ENCODE data around the gene ITPRIPL1. TPM values are rescaled to one million over a fixed set of nuclear protein-coding genes. Genes with fewer than 3 reads are reported as not detected.

Gene ITPRIPL1
- total RNA-seq, 2 donors from 2014 or later, result 6.6 to 9.9 TPM

DNA sequence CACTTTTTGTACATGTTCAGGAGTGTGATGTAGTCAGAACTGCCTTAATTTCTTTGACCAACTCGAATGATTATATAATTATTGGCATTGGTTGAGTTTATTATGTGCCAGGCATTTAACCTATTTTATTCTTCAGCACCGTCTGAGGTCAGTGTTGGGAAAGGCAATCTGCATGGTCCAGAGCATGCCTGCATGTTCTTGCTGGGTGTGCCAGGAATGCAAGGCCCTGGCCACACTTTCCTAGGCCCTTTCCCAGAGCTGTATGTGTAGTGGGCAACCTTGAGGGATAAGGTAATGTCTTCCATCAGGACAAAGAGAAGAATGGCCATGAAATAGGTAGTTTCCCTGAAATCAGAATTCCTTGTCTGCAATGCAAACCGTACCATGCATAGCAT, 10.1 kb upstream of the ITPRIPL1 start:
- H3K27me3 Mint-ChIP-seq, result no peaks in the 10 kb centered on the region
- no peak for DNase-seq
- peaks cover 2% of the 10 kb centered on the region for H3K36me3 Mint-ChIP-seq (ENCODE audit: low read depth)
- H3K4me3 Mint-ChIP-seq, result no peak overlapping the region
- H3K4me1 Mint-ChIP-seq, result peaks cover 34% of the 10 kb centered on the region
- ATAC-seq, result no peak
- no peaks in the 10 kb centered on the region for H3K9me3 ChIP-seq (ENCODE audit: control insufficient read depth, low read length, poor library complexity, severe bottlenecking)
- peak overlapping the region; percentile 69 for H3K27ac Mint-ChIP-seq

DNA sequence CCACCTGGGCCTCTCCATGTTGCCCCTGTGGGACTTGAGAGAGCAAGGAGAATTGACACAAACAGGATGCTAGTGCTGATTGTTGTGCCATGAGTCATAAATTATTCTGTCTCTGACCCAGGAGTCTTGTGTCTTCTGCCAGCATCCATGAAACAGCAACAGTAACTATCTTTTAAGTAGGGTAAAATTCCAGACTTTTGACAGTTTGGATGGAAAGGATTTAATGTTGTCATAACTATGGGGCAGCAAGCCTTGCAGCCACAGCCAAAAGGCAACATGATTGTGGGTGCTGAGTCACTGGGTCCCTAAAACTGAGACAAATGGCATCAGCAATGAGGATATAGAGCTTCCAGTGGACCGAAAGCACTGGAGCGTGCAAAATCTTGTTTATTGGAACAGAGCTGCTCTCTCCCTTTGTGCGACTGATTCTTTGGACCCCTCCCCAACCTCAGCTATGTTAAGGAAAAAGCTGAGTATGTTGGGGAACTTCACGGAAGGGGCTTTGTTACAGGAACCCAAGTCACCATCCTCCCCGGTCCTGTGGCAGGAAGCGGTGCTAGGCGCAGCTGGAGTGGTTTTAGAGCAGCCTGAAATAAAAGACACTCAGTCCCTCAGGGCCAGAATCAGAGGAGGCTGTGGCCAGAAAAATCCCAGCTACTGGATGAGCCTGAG, 9.6 kb upstream of the ITPRIPL1 start:
- H3K9me3 ChIP-seq (ENCODE audit: control insufficient read depth, low read length, poor library complexity, severe bottlenecking), result no peaks in the 10 kb centered on the region
- peak overlapping the region; percentile 76 for H3K4me3 Mint-ChIP-seq
- peak overlapping the region; percentile 69 for H3K27ac Mint-ChIP-seq
- peak; percentile 77 for ATAC-seq
- H3K36me3 Mint-ChIP-seq (ENCODE audit: low read depth), result peaks cover 2% of the 10 kb centered on the region
- no peak for DNase-seq
- no peaks in the 10 kb centered on the region for H3K27me3 Mint-ChIP-seq
- peaks cover 34% of the 10 kb centered on the region for H3K4me1 Mint-ChIP-seq

DNA sequence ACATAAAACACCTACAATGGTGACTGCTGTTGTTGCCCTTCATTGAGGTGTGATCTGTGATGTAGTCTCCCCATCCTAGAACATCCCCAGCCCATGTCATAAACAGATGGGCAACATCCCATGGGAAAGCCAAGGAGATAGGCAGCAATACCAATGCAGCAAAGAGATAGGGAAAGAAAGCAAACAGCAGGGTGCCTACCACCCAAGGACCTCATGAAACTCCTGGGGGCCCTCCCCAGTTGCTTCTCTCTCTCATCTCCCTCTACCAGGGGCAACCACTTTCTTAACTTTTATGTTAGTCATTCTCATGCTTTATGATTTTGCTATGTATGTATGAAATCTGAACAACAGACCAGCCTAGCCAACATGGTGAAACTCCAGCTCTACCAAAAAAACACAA, 8.1 kb upstream of the ITPRIPL1 start:
- H3K4me3 Mint-ChIP-seq, result peak overlapping the region; percentile 28

DNA sequence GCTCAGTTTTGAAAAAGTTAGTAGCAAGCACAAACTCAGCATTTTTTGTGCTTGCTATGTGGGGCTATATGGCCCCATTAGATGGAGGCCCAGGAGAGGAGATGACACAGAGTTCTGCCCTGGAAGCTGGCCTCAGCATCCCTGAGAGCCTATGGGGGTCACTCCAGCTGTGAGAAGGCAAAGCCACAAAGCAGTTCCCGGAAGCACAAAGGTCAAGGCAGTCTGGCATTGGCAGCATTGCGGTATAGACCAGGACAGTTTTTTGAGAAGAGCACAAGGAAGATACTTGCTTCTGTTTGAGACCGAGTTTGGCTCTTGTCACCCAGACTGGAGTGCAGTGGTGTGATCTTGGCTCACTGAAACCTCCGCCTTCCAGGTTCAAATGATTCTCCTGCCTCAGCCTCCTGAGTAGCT, 7.5 kb upstream of the ITPRIPL1 start:
- H3K27ac Mint-ChIP-seq, result no peak overlapping the region
- DNase-seq (no peak), ATAC-seq (no peak)
- H3K4me1 Mint-ChIP-seq, result peaks cover 35% of the 10 kb centered on the region
- no peaks in the 10 kb centered on the region for H3K27me3 Mint-ChIP-seq
- no peaks in the 10 kb centered on the region for H3K9me3 ChIP-seq (ENCODE audit: control insufficient read depth, low read length, poor library complexity, severe bottlenecking)
- peaks cover 2% of the 10 kb centered on the region for H3K36me3 Mint-ChIP-seq (ENCODE audit: low read depth)
- H3K4me3 Mint-ChIP-seq, result no peak overlapping the region

More for the DNA sequence above, 8.1 kb upstream of the ITPRIPL1 start:
- ATAC-seq, result no peak
- Mint-ChIP-seq H3K27me3 (no peaks in the 10 kb centered on the region), H3K4me1 (peaks cover 38% of the 10 kb centered on the region), H3K36me3 (ENCODE audit: low read depth) (peaks cover 2% of the 10 kb centered on the region), H3K27ac (peak overlapping the region; percentile 69)
- DNase-seq, result no peak
- H3K9me3 ChIP-seq (ENCODE audit: control insufficient read depth, low read length, poor library complexity, severe bottlenecking), result no peaks in the 10 kb centered on the region

DNA sequence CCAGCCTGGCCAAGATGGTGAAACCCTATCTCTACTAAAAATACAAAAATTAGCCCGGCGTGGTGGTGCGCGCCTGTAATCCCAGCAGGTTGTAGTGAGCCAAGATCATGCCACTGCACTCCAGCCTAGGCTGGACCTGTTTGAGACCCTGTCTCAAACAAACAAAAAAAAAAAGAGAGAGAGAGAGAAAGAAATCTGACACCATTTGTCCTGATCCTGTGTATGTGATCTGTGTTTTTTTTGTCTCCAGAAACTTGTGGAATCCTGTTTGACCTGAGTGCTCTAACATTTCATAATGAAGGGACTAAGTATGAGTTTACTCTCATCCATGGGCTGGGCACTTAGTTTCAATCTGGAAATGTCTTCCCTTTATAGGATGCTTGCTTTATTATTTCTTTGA, 6.4 kb upstream of the ITPRIPL1 start:
- peak overlapping the region; percentile 55 for H3K4me3 Mint-ChIP-seq

DNA sequence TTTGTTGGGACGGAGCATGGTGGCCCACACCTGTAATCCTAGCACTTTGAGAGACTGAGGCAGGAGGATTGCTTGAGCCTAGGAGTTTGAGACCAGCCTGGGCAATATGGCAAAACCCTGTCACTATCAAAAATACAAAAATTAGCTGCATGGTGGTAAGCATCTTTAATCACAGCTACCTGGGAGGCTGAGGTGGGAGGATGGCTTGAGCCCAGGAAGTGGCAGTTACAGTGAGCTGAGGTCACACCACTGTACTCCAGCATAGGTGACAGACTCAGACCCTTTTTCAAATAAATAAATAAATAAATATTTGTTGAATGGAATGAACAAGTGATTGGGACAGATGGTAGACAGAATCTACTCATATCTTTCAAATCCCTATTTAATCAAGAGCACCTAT, 5.7 kb upstream of the ITPRIPL1 start:
- H3K27ac Mint-ChIP-seq, result peak overlapping the region; percentile 60
- DNase-seq, result no peak
- H3K4me1 Mint-ChIP-seq, result peaks cover 42% of the 10 kb centered on the region
- H3K36me3 Mint-ChIP-seq (ENCODE audit: low read depth), result peaks cover 2% of the 10 kb centered on the region
- H3K4me3 Mint-ChIP-seq, result peak overlapping the region; percentile 55
- H3K9me3 ChIP-seq (ENCODE audit: control insufficient read depth, low read length, poor library complexity, severe bottlenecking), result no peaks in the 10 kb centered on the region
- H3K27me3 Mint-ChIP-seq, result no peaks in the 10 kb centered on the region
- ATAC-seq, result no peak

More for the DNA sequence above, 6.4 kb upstream of the ITPRIPL1 start:
- no peaks in the 10 kb centered on the region for H3K27me3 Mint-ChIP-seq
- H3K36me3 Mint-ChIP-seq (ENCODE audit: low read depth), result peaks cover 2% of the 10 kb centered on the region
- H3K9me3 ChIP-seq (ENCODE audit: control insufficient read depth, low read length, poor library complexity, severe bottlenecking), result no peaks in the 10 kb centered on the region
- ATAC-seq (no peak), DNase-seq (no peak)
- H3K4me1 Mint-ChIP-seq, result peaks cover 41% of the 10 kb centered on the region
- H3K27ac Mint-ChIP-seq, result peak overlapping the region; percentile 60

DNA sequence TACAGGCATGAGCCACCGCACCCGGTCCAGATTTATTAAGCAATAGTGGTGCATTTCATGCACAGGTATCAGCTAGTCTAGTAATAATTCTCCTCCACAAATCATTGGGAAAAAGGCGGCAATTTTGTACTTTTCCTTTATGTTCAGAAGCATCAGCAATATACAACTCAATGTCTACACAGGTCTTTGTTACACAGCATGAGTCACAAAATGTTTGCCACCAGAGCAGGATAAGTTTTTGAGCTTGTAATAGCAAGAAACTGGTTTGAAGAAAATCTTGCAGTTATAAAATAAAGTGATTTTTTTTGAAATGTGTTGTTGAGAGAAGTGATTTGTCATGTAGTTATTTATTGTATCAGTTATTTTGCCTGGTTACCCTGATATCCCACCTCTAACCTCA, 4.8 kb upstream of the ITPRIPL1 start:
- H3K9me3 ChIP-seq (ENCODE audit: control insufficient read depth, low read length, poor library complexity, severe bottlenecking), result no peaks in the 10 kb centered on the region
- DNase-seq (no peak), ATAC-seq (no peak)
- no peaks in the 10 kb centered on the region for H3K27me3 Mint-ChIP-seq
- peaks cover 2% of the 10 kb centered on the region for H3K36me3 Mint-ChIP-seq (ENCODE audit: low read depth)
- peak overlapping the region; percentile 92 for H3K27ac Mint-ChIP-seq
- H3K4me3 Mint-ChIP-seq, result peak overlapping the region; percentile 96
- peaks cover 42% of the 10 kb centered on the region for H3K4me1 Mint-ChIP-seq

DNA sequence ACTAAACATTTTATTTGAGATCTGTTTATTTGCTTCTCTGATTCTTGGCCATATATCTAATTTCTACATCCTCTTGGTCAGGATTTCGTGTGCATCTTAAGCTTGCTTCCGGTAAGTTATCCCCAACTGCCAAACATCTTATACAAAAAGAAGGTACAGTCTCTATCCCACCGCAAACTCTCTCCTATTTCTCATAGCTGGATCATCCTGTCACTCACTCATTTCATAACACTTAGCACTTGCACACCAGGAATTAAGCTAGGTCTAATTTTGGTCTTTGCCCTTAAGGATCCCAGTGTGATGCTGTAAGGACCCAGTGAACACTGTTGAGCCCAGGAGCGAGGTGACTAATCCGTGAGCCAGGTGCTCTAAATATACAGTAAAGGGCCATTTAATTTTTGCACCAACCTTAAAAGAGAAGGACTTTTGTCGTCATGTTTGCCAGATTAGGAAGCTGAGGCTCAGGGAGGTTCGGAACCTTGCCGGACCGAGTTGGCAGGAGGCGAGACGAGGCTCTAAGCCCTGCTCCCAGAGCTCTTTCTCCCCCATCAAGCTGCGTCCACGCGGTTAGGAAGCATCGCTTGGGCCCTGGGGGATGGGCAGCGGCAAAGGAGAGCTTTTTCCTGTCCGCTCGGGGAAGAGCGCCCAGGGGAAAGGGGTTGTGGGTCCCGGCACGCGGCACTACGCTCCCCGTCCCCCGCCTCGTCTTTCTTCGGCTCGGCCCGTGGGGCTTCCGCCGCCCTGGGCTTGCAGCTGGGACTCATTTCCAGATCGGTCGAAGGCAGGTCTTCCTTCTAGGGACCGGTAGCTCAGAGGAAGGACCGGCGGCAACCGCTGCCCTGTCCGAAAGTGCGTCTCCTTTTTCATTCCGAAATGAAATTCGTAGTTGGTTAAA, 4.1 kb upstream of the ITPRIPL1 start:
- Mint-ChIP-seq H3K27me3 (no peaks in the 10 kb centered on the region), H3K4me3 (peak overlapping the region; percentile 96), H3K36me3 (ENCODE audit: low read depth) (peaks cover 5% of the 10 kb centered on the region), H3K27ac (peak overlapping the region; percentile 92), H3K4me1 (peaks cover 42% of the 10 kb centered on the region)
- DNase-seq (peak in 1 of 3 donors; percentile 18), ATAC-seq (peak; percentile 15)
- no peaks in the 10 kb centered on the region for H3K9me3 ChIP-seq (ENCODE audit: control insufficient read depth, low read length, poor library complexity, severe bottlenecking)

DNA sequence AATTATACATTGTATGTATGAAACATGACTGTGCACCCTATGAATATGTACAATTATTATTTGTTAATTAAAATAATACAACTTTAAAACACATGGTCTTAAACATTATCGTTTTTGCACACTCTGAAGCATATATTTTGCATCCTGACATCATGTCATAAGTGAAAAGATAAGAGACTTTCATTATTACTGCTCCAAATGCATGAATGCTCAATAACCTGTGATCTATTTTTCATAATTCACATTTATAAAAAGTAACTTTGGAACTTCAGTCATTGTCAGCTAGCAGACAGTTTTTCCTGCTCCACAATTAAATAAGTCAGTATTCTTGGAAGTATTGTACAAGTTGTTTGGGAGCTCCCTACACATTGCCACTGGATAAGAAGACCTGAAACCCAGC, 1.3 kb upstream of the ITPRIPL1 start:
- Mint-ChIP-seq H3K27ac (no peak overlapping the region), H3K36me3 (ENCODE audit: low read depth) (peaks cover 5% of the 10 kb centered on the region), H3K27me3 (no peaks in the 10 kb centered on the region), H3K4me3 (no peak overlapping the region), H3K4me1 (peaks cover 50% of the 10 kb centered on the region)
- ATAC-seq (no peak), DNase-seq (no peak)
- no peaks in the 10 kb centered on the region for H3K9me3 ChIP-seq (ENCODE audit: control insufficient read depth, low read length, poor library complexity, severe bottlenecking)

DNA sequence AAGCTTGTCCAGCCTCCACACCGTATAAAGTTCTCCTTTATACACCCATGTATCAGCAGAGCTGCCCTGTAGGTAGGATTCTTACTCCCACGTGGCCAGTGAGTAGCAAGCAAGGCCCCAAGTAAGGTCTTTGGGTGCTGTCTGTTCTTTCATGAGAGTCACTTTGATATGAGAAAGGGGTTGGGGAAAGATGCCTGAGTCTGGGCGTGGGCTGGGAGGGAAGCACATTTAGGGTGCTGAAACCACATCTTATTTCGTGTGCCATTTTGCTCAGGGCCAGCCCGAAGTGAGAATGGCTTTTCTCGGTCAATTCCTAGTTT, 436 bp upstream of the ITPRIPL1 start:
- peaks cover 44% of the 10 kb centered on the region for H3K4me1 Mint-ChIP-seq
- H3K36me3 Mint-ChIP-seq (ENCODE audit: low read depth), result peaks cover 5% of the 10 kb centered on the region
- no peaks in the 10 kb centered on the region for H3K27me3 Mint-ChIP-seq
- H3K27ac Mint-ChIP-seq, result peak overlapping the region; percentile 90
- H3K4me3 Mint-ChIP-seq, result peak overlapping the region; percentile 96
- ATAC-seq, result no peak
- H3K9me3 ChIP-seq (ENCODE audit: control insufficient read depth, low read length, poor library complexity, severe bottlenecking), result no peaks in the 10 kb centered on the region
- no peak for DNase-seq

DNA sequence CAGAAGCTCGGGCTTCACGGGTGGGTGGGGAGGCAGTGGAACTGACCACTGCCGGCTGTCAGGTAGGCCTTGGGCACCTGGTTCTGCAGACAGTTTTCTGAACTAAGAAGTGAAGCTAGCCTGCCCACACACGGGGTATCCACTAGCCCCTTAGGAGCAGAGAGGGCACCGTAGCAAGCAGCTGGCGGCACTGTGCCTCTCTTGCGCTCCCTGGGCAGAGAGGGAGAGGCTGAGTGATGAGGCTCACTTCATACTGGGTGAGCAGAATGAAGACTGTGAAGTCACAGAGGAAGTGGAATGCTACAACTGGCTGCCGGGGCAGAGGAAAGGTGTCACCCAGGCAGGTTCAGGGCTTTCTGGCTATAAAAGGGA, 753 bp downstream of the ITPRIPL1 start:
- no peaks in the 10 kb centered on the region for H3K9me3 ChIP-seq (ENCODE audit: control insufficient read depth, low read length, poor library complexity, severe bottlenecking)
- Mint-ChIP-seq H3K27ac (peak overlapping the region; percentile 90), H3K36me3 (ENCODE audit: low read depth) (peaks cover 5% of the 10 kb centered on the region), H3K27me3 (no peaks in the 10 kb centered on the region), H3K4me3 (peak overlapping the region; percentile 96), H3K4me1 (peaks cover 36% of the 10 kb centered on the region)
- DNase-seq, result peak in 2 of 3 donors; percentile 28 to 40
- peak; percentile 67 for ATAC-seq

DNA sequence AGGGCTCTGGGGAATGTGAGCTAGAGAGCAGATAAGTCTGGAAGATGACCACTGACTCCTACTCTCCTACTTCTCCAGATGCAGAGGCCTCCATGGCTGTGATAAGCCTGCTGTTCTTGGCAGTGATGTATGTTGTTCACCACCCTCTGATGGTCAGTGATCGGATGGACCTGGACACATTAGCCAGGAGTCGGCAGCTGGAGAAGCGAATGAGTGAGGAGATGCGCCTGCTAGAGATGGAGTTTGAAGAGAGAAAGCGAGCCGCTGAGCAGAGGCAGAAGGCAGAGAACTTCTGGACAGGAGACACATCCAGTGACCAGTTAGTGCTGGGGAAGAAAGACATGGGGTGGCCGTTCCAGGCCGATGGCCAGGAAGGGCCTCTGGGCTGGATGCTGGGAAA, 1.4 kb downstream of the ITPRIPL1 start:
- no peak for ATAC-seq
- H3K4me1 Mint-ChIP-seq, result peaks cover 36% of the 10 kb centered on the region
- peak overlapping the region; percentile 90 for H3K27ac Mint-ChIP-seq
- H3K27me3 Mint-ChIP-seq, result no peaks in the 10 kb centered on the region
- H3K36me3 Mint-ChIP-seq (ENCODE audit: low read depth), result peaks cover 5% of the 10 kb centered on the region
- H3K4me3 Mint-ChIP-seq, result no peak overlapping the region
- no peak for DNase-seq
- H3K9me3 ChIP-seq (ENCODE audit: control insufficient read depth, low read length, poor library complexity, severe bottlenecking), result no peaks in the 10 kb centered on the region

DNA sequence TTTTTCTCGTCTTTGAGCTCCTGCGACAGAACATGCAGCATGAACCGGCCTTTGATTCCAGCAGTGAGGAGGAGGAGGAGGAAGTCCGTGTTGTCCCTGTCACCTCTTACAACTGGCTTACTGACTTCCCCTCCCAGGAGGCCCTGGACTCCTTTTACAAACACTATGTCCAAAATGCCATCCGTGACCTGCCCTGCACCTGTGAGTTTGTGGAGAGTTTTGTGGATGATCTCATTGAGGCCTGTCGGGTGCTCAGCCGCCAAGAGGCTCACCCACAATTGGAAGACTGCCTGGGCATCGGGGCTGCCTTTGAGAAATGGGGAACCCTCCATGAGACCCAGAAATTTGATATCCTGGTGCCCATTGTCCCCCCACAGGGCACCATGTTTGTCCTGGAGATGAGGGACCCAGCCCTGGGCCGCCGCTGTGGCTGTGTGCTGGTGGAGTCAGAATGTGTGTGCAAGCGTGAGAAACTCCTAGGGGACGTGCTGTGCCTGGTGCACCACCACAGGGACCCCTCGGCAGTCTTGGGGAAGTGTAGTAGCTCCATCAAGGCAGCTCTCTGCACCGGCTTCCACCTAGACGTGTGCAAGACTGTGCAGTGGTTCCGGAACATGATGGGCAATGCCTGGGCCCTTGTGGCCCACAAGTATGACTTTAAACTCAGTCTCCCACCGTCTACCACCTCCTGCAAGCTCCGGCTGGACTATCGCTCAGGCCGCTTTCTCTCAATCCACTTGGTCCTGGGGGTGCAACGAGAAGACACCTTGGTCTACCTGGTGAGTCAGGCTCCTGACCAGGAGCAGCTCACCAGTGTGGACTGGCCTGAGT, 2.1 kb downstream of the ITPRIPL1 start:
- Mint-ChIP-seq H3K27ac (no peak overlapping the region), H3K27me3 (no peaks in the 10 kb centered on the region), H3K36me3 (ENCODE audit: low read depth) (peaks cover 5% of the 10 kb centered on the region), H3K4me3 (no peak overlapping the region), H3K4me1 (peaks cover 34% of the 10 kb centered on the region)
- H3K9me3 ChIP-seq (ENCODE audit: control insufficient read depth, low read length, poor library complexity, severe bottlenecking), result no peaks in the 10 kb centered on the region
- DNase-seq, result no peak
- no peak for ATAC-seq
